ENCODE results near the gene HK2.

HK2 gene

GRCh38 chr2:74924463-74925265, 90.7 kb downstream of the HK2 start:
- Histone ChIP-seq H3K36me3 (ENCODE audit: insufficient read depth, low read length) (no peaks in the 10 kb centered on the region), H3K9ac (ENCODE audit: low read depth, low read length) (no peak overlapping the region), H3K4me1 (ENCODE audit: insufficient read depth, low read length) (no peaks in the 10 kb centered on the region), H3K9me3 (ENCODE audit: control insufficient read depth, insufficient read depth, low read length) (no peaks in the 10 kb centered on the region)

GRCh38 chr2:74925361-74925786, 91.4 kb downstream of the HK2 start:
- Histone ChIP-seq H3K36me3 (ENCODE audit: insufficient read depth, low read length) (no peaks in the 10 kb centered on the region), H3K9ac (ENCODE audit: low read depth, low read length) (no peak overlapping the region), H3K4me1 (ENCODE audit: insufficient read depth, low read length) (no peaks in the 10 kb centered on the region), H3K9me3 (ENCODE audit: control insufficient read depth, insufficient read depth, low read length) (no peaks in the 10 kb centered on the region)

GRCh38 chr2:74927621-74928020, 93.7 kb downstream of the HK2 start:
- no peaks in the 10 kb centered on the region for H3K9me3 ChIP-seq (ENCODE audit: control insufficient read depth, insufficient read depth, low read length)
- no peaks in the 10 kb centered on the region for H3K4me1 ChIP-seq (ENCODE audit: insufficient read depth, low read length)
- no peaks in the 10 kb centered on the region for H3K36me3 ChIP-seq (ENCODE audit: insufficient read depth, low read length)
- H3K9ac ChIP-seq (ENCODE audit: low read depth, low read length): no peak overlapping the region

GRCh38 chr2:74930811-74931486, 97.0 kb downstream of the HK2 start:
- Histone ChIP-seq H3K9me3 (ENCODE audit: control insufficient read depth, insufficient read depth, low read length) (no peaks in the 10 kb centered on the region), H3K4me1 (ENCODE audit: insufficient read depth, low read length) (no peaks in the 10 kb centered on the region), H3K36me3 (ENCODE audit: insufficient read depth, low read length) (no peaks in the 10 kb centered on the region), H3K9ac (ENCODE audit: low read depth, low read length) (no peak overlapping the region)

- Histone ChIP-seq H3K36me3 (ENCODE audit: insufficient read depth, low read length) (no peaks in the 10 kb centered on the region), H3K9ac (ENCODE audit: low read depth, low read length) (no peak overlapping the region), H3K9me3 (ENCODE audit: control insufficient read depth, insufficient read depth, low read length) (no peaks in the 10 kb centered on the region), H3K4me1 (ENCODE audit: insufficient read depth, low read length) (no peaks in the 10 kb centered on the region)
Measured at GRCh38 chr2:74931940-74932339, 98.0 kb downstream of the HK2 start.

GRCh38 chr2:74935975-74936391, 102.1 kb downstream of the HK2 start:
- Histone ChIP-seq H3K4me1 (ENCODE audit: insufficient read depth, low read length) (no peaks in the 10 kb centered on the region), H3K9ac (ENCODE audit: low read depth, low read length) (no peak overlapping the region), H3K36me3 (ENCODE audit: insufficient read depth, low read length) (no peaks in the 10 kb centered on the region), H3K9me3 (ENCODE audit: control insufficient read depth, insufficient read depth, low read length) (no peaks in the 10 kb centered on the region)

GRCh38 chr2:74937221-74937880, 103.4 kb downstream of the HK2 start:
- Histone ChIP-seq H3K4me1 (ENCODE audit: insufficient read depth, low read length) (no peaks in the 10 kb centered on the region), H3K36me3 (ENCODE audit: insufficient read depth, low read length) (no peaks in the 10 kb centered on the region), H3K9ac (ENCODE audit: low read depth, low read length) (no peak overlapping the region), H3K9me3 (ENCODE audit: control insufficient read depth, insufficient read depth, low read length) (no peaks in the 10 kb centered on the region)

- Histone ChIP-seq H3K36me3 (ENCODE audit: insufficient read depth, low read length) (no peaks in the 10 kb centered on the region), H3K9ac (ENCODE audit: low read depth, low read length) (no peak overlapping the region), H3K9me3 (ENCODE audit: control insufficient read depth, insufficient read depth, low read length) (no peaks in the 10 kb centered on the region), H3K4me1 (ENCODE audit: insufficient read depth, low read length) (no peaks in the 10 kb centered on the region)
Measured at GRCh38 chr2:74938264-74938663, 104.3 kb downstream of the HK2 start.

GRCh38 chr2:74939919-74940812, 106.2 kb downstream of the HK2 start:
- H3K4me1 ChIP-seq (ENCODE audit: insufficient read depth, low read length): no peaks in the 10 kb centered on the region
- H3K9ac ChIP-seq (ENCODE audit: low read depth, low read length): no peak overlapping the region
- no peaks in the 10 kb centered on the region for H3K36me3 ChIP-seq (ENCODE audit: insufficient read depth, low read length)
- no peaks in the 10 kb centered on the region for H3K9me3 ChIP-seq (ENCODE audit: control insufficient read depth, insufficient read depth, low read length)

GRCh38 chr2:74941284-74941683, 107.4 kb downstream of the HK2 start:
- Histone ChIP-seq H3K9me3 (ENCODE audit: control insufficient read depth, insufficient read depth, low read length) (no peaks in the 10 kb centered on the region), H3K9ac (ENCODE audit: low read depth, low read length) (no peak overlapping the region), H3K36me3 (ENCODE audit: insufficient read depth, low read length) (no peaks in the 10 kb centered on the region), H3K4me1 (ENCODE audit: insufficient read depth, low read length) (no peaks in the 10 kb centered on the region)

- Histone ChIP-seq H3K4me1 (ENCODE audit: insufficient read depth, low read length) (no peaks in the 10 kb centered on the region), H3K9me3 (ENCODE audit: control insufficient read depth, insufficient read depth, low read length) (no peaks in the 10 kb centered on the region), H3K9ac (ENCODE audit: low read depth, low read length) (no peak overlapping the region), H3K36me3 (ENCODE audit: insufficient read depth, low read length) (no peaks in the 10 kb centered on the region)
Measured at GRCh38 chr2:74942263-74942662, 108.3 kb downstream of the HK2 start.

All from ES-I3 (cell line).